Endothelial cell of umbilical vein (primary cell): ENCODE measurements around the gene BTBD10. TPM values are rescaled to one million over a fixed set of nuclear protein-coding genes. Genes with fewer than 3 reads are reported as not detected.

Experiments
- BruUV-seq: library from RNA; stranded (reverse); fragments of 400-500 nt; replicated peaks from 2 replicates; lab custom pipeline; 2021; lab: Mats Ljungman, UMichigan
- CTCF ChIA-PET: fragments of 300-600, 350-600 bp; sonication (Branson Sonifier 250); formaldehyde crosslinking; loops from one replicate; lab custom pipeline; 2021; ENCODE audit warnings: antibody characterized with exemption, inconsistent platforms; lab: Charles Lee
- POLR2A ChIA-PET: fragments of 300-600, 350-600 bp; sonication (Branson Sonifier 250); formaldehyde crosslinking; loops from one replicate; lab custom pipeline; 2021; ENCODE audit warnings: antibody characterized with exemption, inconsistent platforms; lab: Charles Lee
- DNase-seq: peaks from one replicate; pipeline ENCODE4 v3.0.0-alpha.2; 2011; ENCODE audit warnings: low read depth, low spot score
- FAIRE-seq: peaks from 2 replicates; lab custom pipeline; 2011; peaks lifted over from hg19 to GRCh38; lab: Jason Lieb, UNC
- H2AFZ ChIP-seq: 2 replicates; pipeline ENCODE4 v1.6.0; 2012; ENCODE audit warnings: low read depth, low read length, control low read depth, inconsistent platforms
- H3K27ac ChIP-seq: 2 replicates; pipeline ENCODE4 v1.5.1; 2011; ENCODE audit warnings: low read depth, mild to moderate bottlenecking, control low read depth, low read length, moderate library complexity; ENCODE audit not compliant: insufficient read depth
- H3K27me3 ChIP-seq, 2 experiments: 2 replicates each; pipeline versions ENCODE4 v1.6.0 to v1.6.1; 2011; ENCODE audit warnings: low read length in 2 of 2, mixed read lengths in 1 of 2; ENCODE audit not compliant: control insufficient read depth in 2 of 2, insufficient read depth in 2 of 2
- H3K36me3 ChIP-seq, 2 experiments: 2 replicates in 1 of 2; 3 replicates in 1 of 2; pipeline ENCODE4 v1.5.1; 2011; ENCODE audit warnings: low read length in 2 of 2, mild to moderate bottlenecking in 1 of 2, moderate library complexity in 1 of 2; ENCODE audit not compliant: control insufficient read depth in 2 of 2, insufficient read depth in 2 of 2; ENCODE audit errors: extremely low read depth in 1 of 2
- H3K4me1 ChIP-seq: 3 replicates; pipeline ENCODE4 v1.5.1; 2011; ENCODE audit warnings: mild to moderate bottlenecking, low read length; ENCODE audit not compliant: control insufficient read depth, insufficient read depth; ENCODE audit errors: extremely low read depth
- H3K4me2 ChIP-seq: 2 replicates; pipeline ENCODE4 v1.6.1; 2011; ENCODE audit warnings: low read length, control low read depth, mixed read lengths; ENCODE audit not compliant: insufficient read depth
- H3K4me3 ChIP-seq, 3 experiments: fragments of 200-600 bp in 1 of 3; sonication (generic), shearing (Covaris generic) in 1 of 3; replicated peaks in 1 of 3; 2 replicates each; pipeline ENCODE4 v1.5.1; 2011 to 2016; ENCODE audit warnings: control low read depth in 3 of 3, low read length in 3 of 3, mild to moderate bottlenecking in 2 of 3, inconsistent platforms in 1 of 3, low read depth in 1 of 3, moderate library complexity in 1 of 3; ENCODE audit not compliant: insufficient read depth in 1 of 3
- H3K79me2 ChIP-seq: 2 replicates; pipeline ENCODE4 v1.6.0; 2012; ENCODE audit warnings: low read length, inconsistent platforms; ENCODE audit not compliant: control insufficient read depth, insufficient read depth
- H3K9ac ChIP-seq: replicated peaks from 2 replicates; pipeline ENCODE3; 2011; ENCODE audit warnings: low read length, control low read depth; ENCODE audit not compliant: insufficient read depth; ENCODE audit errors: extremely low read depth
- H3K9me1 ChIP-seq: replicated peaks from 3 replicates; pipeline ENCODE4 v1.6.0; 2011; ENCODE audit warnings: mild to moderate bottlenecking, low read length; ENCODE audit not compliant: control insufficient read depth, insufficient read depth; ENCODE audit errors: extremely low read depth
- H3K9me3 ChIP-seq: replicated peaks from 2 replicates; pipeline ENCODE4 v1.5.1; 2012; ENCODE audit warnings: low read length, inconsistent platforms; ENCODE audit not compliant: control insufficient read depth, insufficient read depth
- H4K20me1 ChIP-seq: replicated peaks from 2 replicates; pipeline ENCODE3; 2011; ENCODE audit warnings: mild to moderate bottlenecking, low read length; ENCODE audit not compliant: control insufficient read depth, insufficient read depth; ENCODE audit errors: extremely low read depth
- CTCF ChIP-seq, 2 donors: IDR thresholded peaks; 1 replicate in 1 of 2; 2 replicates in 1 of 2; pipeline ENCODE4 v1.5.1; 2011; ENCODE audit warnings: low read length in 2 of 2, mild to moderate bottlenecking in 2 of 2, moderate library complexity in 2 of 2, control low read depth in 1 of 2, inconsistent platforms in 1 of 2, low read depth in 1 of 2; ENCODE audit not compliant: insufficient read depth in 1 of 2; ENCODE audit errors: extremely low read depth in 1 of 2
- EZH2 ChIP-seq: IDR thresholded peaks from 2 replicates; pipeline ENCODE4 v1.6.1; 2012; ENCODE audit warnings: borderline replicate concordance, low read depth, mild to moderate bottlenecking, moderate library complexity, low read length, inconsistent platforms; ENCODE audit not compliant: severe bottlenecking
- FOS ChIP-seq: IDR thresholded peaks from 2 replicates; pipeline ENCODE4 v1.6.1; 2011; ENCODE audit warnings: mild to moderate bottlenecking, low read length, moderate library complexity, borderline replicate concordance; ENCODE audit not compliant: insufficient read depth
- GATA2 ChIP-seq: IDR thresholded peaks from 2 replicates; pipeline ENCODE4 v1.7.0; 2011; ENCODE audit warnings: low read depth, mild to moderate bottlenecking, moderate library complexity, mixed read lengths, low read length; ENCODE audit not compliant: insufficient read length, insufficient read depth
- JUN ChIP-seq: IDR thresholded peaks from 2 replicates; pipeline ENCODE4 v1.6.1; 2011; ENCODE audit warnings: borderline replicate concordance, low read depth; ENCODE audit not compliant: insufficient read length, insufficient read depth
- MAX ChIP-seq: IDR thresholded peaks from 2 replicates; pipeline ENCODE4 v1.6.1; 2011; ENCODE audit not compliant: insufficient read depth, insufficient read length
- MYC ChIP-seq: IDR thresholded peaks from one replicate; pipeline ENCODE4 v1.6.1; 2011; ENCODE audit warnings: mild to moderate bottlenecking, low read depth, low read length
- POLR2A ChIP-seq: IDR thresholded peaks from 2 replicates; pipeline ENCODE4 v1.6.1; 2012; ENCODE audit warnings: low read depth, mild to moderate bottlenecking, control low read depth, low read length
- POLR2AphosphoS5 ChIP-seq: IDR thresholded peaks from 2 replicates; pipeline ENCODE4 v1.6.1; 2012; ENCODE audit warnings: low read depth, mild to moderate bottlenecking, control low read depth, low read length, moderate library complexity; ENCODE audit not compliant: insufficient read depth
- dilution Hi-C: fragments of 300-500 bp; cut with MboI; formaldehyde crosslinking; loops from one replicate; pipeline ENCODE4 v1.15.0; 2019; ENCODE audit warnings: low sequenced_read_pairs; ENCODE audit not compliant: extremely low pct_ligation_motif_present
- intact Hi-C: fragments of 100-400 bp; cut with micrococcal nuclease; formaldehyde crosslinking; loops from one replicate; pipeline ENCODE4 v1.10.0; 2022
- polyA plus RNA-seq, 4 experiments: library from polyadenylated mRNA; depleted of rRNA in 3 of 4; stranded (reverse) in 3 of 4; unstranded in 1 of 4; fragments of >200 nt; gene quantifications; 2 replicates each; pipeline versions ENCODE4 v1.2.1 to v1.2.3, GENCODE V29; 2011 to 2012; ENCODE audit warnings: missing spikeins in 1 of 4
- total RNA-seq: library from RNA; stranded (reverse); gene quantifications from 2 replicates; pipeline ENCODE4 v1.2.3, GENCODE V29; 2021

The BTBD10 gene
- total and polyA plus RNA-seq, 2 donors (not counting 3 experiments of a cell fraction or from before 2014, with no cell fraction given), result 31.7 to 49.6 TPM

DNA sequence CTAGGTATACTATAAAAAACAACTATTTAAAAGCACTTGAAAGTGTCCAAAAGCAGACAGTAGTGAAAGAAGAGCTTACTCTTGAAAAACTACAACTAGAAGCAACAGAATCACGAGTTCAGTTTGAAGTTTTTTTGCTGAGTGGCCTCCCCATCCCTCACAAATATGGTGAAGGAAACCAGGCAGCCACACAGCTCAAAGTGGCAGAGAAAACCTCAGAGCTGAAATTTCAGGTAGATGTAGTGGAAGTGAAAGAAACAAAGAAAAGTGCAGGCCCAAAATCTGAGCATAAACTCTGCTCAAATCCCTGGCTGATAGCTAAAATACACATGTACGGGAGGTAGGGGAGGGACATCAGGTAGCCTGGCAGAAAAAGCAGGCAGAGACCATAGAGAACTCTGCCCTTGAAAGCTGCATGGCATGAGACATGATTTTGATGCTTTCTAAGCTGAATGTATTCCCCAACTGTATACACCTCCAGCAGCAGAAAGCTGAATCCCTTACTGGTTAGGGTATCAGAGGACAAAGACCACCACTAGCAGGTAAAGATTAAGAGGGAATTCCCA lies 12.1 kb downstream of the BTBD10 start:
- Histone ChIP-seq H3K79me2 (peaks cover 94% of the 10 kb centered on the region), H3K9ac (no peak overlapping the region), H3K9me1 (no peaks in the 10 kb centered on the region), H4K20me1 (peaks cover 6% of the 10 kb centered on the region), H3K36me3 (no peaks in the 10 kb centered on the region), H3K9me3 (no peaks in the 10 kb centered on the region), H2AFZ (no peak overlapping the region), H3K4me3 (no peak overlapping the region), H3K4me1 (peaks cover 33% of the 10 kb centered on the region), H3K4me2 (no peak overlapping the region), H3K27ac (no peak overlapping the region), H3K27me3 (no peaks in the 10 kb centered on the region)
- no TSS peak for BruUV-seq
- FAIRE-seq, result no peak
- dilution Hi-C loops (no loop called here), intact Hi-C loops (loop anchor here (1.0 kb wide), 1 partner anchor 10 kb away; no protein-coding TSS in a partner anchor)
- TF ChIP-seq POLR2A, result no peak
- no peak for TF ChIP-seq EZH2
- no peak for TF ChIP-seq FOS
- no peak for TF ChIP-seq MAX
- TF ChIP-seq CTCF (IDR thresholded peaks at IDR 0.05; ENCODE audit: extremely low read depth in 1 of 2, insufficient read depth in 1 of 2, low read depth in 1 of 2, low read length in 2 of 2), result no peak
- no peak for TF ChIP-seq GATA2
- TF ChIP-seq POLR2AphosphoS5, result no peak
- no peak for TF ChIP-seq MYC
- no peak for TF ChIP-seq JUN
- POLR2A ChIA-PET, result no interaction called here
- CTCF ChIA-PET, result interaction anchor here (0.9 to 2.4 kb wide), 7 partner anchors 8 to 66 kb away, joined by 3 to 11 read pairs (median 3); partner anchors contain the start of gene BTBD10
- no peak for DNase-seq
